Measurements from ENCODE around the gene MAML3.

GRCh38 chr4:139685180-139685579 lies 468.8 kb downstream of the MAML3 start:
- TF ChIP-seq POLR2A (IDR thresholded peaks at IDR 0.05), result no peak
- no peak for TF ChIP-seq EP300 (IDR thresholded peaks at IDR 0.05)
- TF ChIP-seq CTCF (IDR thresholded peaks at IDR 0.05), result no peak
- no peak for TF ChIP-seq POLR2AphosphoS5 (IDR thresholded peaks at IDR 0.05)
